Measurements from ENCODE around the gene CACNA1S. TPM values are rescaled to one million over a fixed set of nuclear protein-coding genes. Genes with fewer than 3 reads are reported as not detected.

The CACNA1S gene
- total RNA-seq, 2 donors from 2014 or later = not detected

DNA sequence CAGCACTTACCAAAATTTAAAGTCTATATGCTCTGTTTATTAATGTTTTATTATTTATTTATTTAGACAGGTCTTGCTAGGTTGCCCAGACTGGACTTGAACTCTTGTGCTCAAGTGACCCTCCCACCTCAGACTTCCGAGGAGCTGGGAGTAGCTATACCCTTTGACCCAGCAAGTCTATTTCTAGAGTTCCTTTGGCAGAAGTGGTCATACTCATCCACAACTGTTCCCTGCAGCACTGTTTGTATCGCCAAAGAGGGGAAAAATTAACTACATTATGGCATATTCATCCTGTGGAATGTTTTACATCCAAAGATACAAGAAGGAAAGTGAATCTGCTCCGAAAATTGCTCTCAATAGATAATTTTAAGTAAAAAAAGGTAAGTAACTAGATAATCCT is 28.5 kb downstream of the CACNA1S start:
- Mint-ChIP-seq H3K9me3 (no peaks in the 10 kb centered on the region), H3K36me3 (ENCODE audit: low read depth) (no peaks in the 10 kb centered on the region), H3K27ac (no peak overlapping the region), H3K4me3 (no peak overlapping the region), H3K4me1 (no peaks in the 10 kb centered on the region), H3K27me3 (no peaks in the 10 kb centered on the region)
- no peak for ATAC-seq (replicated peaks)

DNA sequence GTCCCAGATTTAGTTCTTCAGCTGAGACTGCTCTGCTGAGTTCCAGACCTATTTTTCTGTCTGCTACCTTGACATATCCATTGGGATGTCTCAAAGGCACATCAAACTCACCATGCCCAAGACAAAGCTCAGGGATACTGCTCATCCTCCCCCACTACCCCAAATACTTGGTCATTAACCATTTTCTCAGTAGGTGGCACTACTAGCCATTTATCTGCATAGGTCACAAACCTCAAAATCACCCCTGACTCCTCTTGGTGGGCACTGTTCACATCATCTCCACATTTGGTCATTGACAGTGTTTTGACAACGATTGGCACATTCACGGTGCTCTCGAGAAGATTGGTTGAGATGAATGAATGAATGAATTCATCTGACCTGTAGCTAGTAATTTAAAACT is 32.1 kb downstream of the CACNA1S start:
- Mint-ChIP-seq H3K36me3 (ENCODE audit: low read depth) (no peaks in the 10 kb centered on the region), H3K4me3 (no peak overlapping the region), H3K27ac (no peak overlapping the region), H3K4me1 (no peaks in the 10 kb centered on the region), H3K27me3 (no peaks in the 10 kb centered on the region), H3K9me3 (no peaks in the 10 kb centered on the region)
- no peak for ATAC-seq (replicated peaks)

- Mint-ChIP-seq H3K9me3 (no peaks in the 10 kb centered on the region), H3K27ac (no peak overlapping the region), H3K27me3 (no peaks in the 10 kb centered on the region), H3K36me3 (ENCODE audit: low read depth) (no peaks in the 10 kb centered on the region), H3K4me1 (no peaks in the 10 kb centered on the region), H3K4me3 (no peak overlapping the region)
- no peak for ATAC-seq (replicated peaks)
Observed at GRCh38 chr1:201077736-201078135, 34.5 kb downstream of the CACNA1S start.

DNA sequence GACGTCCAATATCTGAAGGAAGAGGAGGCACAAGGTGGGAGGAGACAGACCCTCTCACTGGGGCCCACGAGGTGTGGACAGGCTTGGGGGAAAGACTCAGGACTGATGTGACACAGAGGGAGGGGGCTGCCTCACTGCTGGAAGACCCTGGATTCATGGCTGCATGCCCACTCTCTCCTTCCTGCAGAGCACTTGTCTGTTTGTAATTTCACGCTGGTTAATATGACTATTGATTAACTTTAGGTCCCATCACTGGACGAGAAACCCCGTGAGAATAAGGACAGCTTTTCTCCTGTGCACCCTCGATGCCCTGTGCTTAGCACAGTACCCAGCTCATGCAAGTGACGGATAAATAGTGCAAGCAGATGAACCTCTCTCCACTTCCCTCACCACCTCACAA is 35.1 kb downstream of the CACNA1S start:
- H3K36me3 Mint-ChIP-seq (ENCODE audit: low read depth) = no peaks in the 10 kb centered on the region

GRCh38 chr1:201076092-201076491 is 36.1 kb downstream of the CACNA1S start:
- Mint-ChIP-seq H3K27me3 (no peaks in the 10 kb centered on the region), H3K36me3 (ENCODE audit: low read depth) (no peaks in the 10 kb centered on the region), H3K27ac (no peak overlapping the region), H3K9me3 (no peaks in the 10 kb centered on the region), H3K4me1 (no peaks in the 10 kb centered on the region), H3K4me3 (no peak overlapping the region)
- ATAC-seq (replicated peaks) = no peak

More for the DNA sequence above, 35.1 kb downstream of the CACNA1S start:
- Mint-ChIP-seq H3K4me1 (no peaks in the 10 kb centered on the region), H3K4me3 (no peak overlapping the region), H3K27me3 (no peaks in the 10 kb centered on the region), H3K9me3 (no peaks in the 10 kb centered on the region), H3K27ac (no peak overlapping the region)
- ATAC-seq (replicated peaks) = no peak

- Mint-ChIP-seq H3K27ac (no peak overlapping the region), H3K4me1 (no peaks in the 10 kb centered on the region), H3K36me3 (ENCODE audit: low read depth) (no peaks in the 10 kb centered on the region), H3K9me3 (no peaks in the 10 kb centered on the region), H3K27me3 (no peaks in the 10 kb centered on the region), H3K4me3 (no peak overlapping the region)
- no peak for ATAC-seq (replicated peaks)
Observed at GRCh38 chr1:201074018-201074417, 38.2 kb downstream of the CACNA1S start.

GRCh38 chr1:201072922-201073321 is 39.3 kb downstream of the CACNA1S start:
- Mint-ChIP-seq H3K9me3 (no peaks in the 10 kb centered on the region), H3K27ac (no peak overlapping the region), H3K4me1 (no peaks in the 10 kb centered on the region), H3K4me3 (no peak overlapping the region), H3K27me3 (no peaks in the 10 kb centered on the region), H3K36me3 (ENCODE audit: low read depth) (no peaks in the 10 kb centered on the region)
- no peak for ATAC-seq (replicated peaks)

GRCh38 chr1:201072149-201072548 is 40.1 kb downstream of the CACNA1S start:
- H3K4me1 Mint-ChIP-seq = no peaks in the 10 kb centered on the region
- no peaks in the 10 kb centered on the region for H3K9me3 Mint-ChIP-seq
- H3K27me3 Mint-ChIP-seq = no peaks in the 10 kb centered on the region
- H3K27ac Mint-ChIP-seq = no peak overlapping the region
- no peak for ATAC-seq (replicated peaks)
- no peaks in the 10 kb centered on the region for H3K36me3 Mint-ChIP-seq (ENCODE audit: low read depth)
- H3K4me3 Mint-ChIP-seq = no peak overlapping the region

- no peaks in the 10 kb centered on the region for H3K27me3 Mint-ChIP-seq
- no peak overlapping the region for H3K4me3 Mint-ChIP-seq
- H3K36me3 Mint-ChIP-seq (ENCODE audit: low read depth) = no peaks in the 10 kb centered on the region
- no peak overlapping the region for H3K27ac Mint-ChIP-seq
- H3K4me1 Mint-ChIP-seq = no peaks in the 10 kb centered on the region
- ATAC-seq (replicated peaks) = no peak
- H3K9me3 Mint-ChIP-seq = no peaks in the 10 kb centered on the region
Observed at GRCh38 chr1:201069636-201070035, 42.6 kb downstream of the CACNA1S start.

- Mint-ChIP-seq H3K4me1 (no peaks in the 10 kb centered on the region), H3K27ac (no peak overlapping the region), H3K4me3 (no peak overlapping the region), H3K9me3 (no peaks in the 10 kb centered on the region), H3K36me3 (ENCODE audit: low read depth) (no peaks in the 10 kb centered on the region), H3K27me3 (no peaks in the 10 kb centered on the region)
- ATAC-seq (replicated peaks) = no peak
Observed at GRCh38 chr1:201068976-201069375, 43.2 kb downstream of the CACNA1S start.

DNA sequence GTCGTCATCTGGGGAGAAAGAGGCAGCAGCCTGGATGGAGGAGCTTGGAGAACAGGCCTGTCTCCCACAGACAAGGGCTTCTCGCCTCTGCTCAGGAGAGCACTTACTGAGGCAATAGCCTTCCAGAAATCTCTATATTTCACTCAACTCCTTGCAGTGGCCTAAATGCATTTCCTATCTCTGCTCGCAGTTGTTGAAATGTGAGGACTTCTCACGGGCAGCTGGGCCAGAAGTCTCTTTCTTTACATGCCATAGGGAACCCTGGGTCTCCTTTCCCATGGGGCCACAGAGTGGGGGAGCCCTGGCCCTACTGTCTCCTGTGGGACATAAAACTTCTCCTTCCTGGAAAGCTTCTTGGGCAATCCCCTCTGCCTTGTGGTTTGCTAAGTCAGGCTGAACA is 45.2 kb downstream of the CACNA1S start:
- ATAC-seq (replicated peaks) = no peak
- Mint-ChIP-seq H3K9me3 (no peaks in the 10 kb centered on the region), H3K4me1 (no peaks in the 10 kb centered on the region), H3K4me3 (no peak overlapping the region), H3K27ac (no peak overlapping the region), H3K27me3 (no peaks in the 10 kb centered on the region), H3K36me3 (ENCODE audit: low read depth) (no peaks in the 10 kb centered on the region)

- H3K4me1 Mint-ChIP-seq = no peaks in the 10 kb centered on the region
- H3K36me3 Mint-ChIP-seq (ENCODE audit: low read depth) = no peaks in the 10 kb centered on the region
- H3K9me3 Mint-ChIP-seq = no peaks in the 10 kb centered on the region
- H3K27me3 Mint-ChIP-seq = no peaks in the 10 kb centered on the region
- H3K4me3 Mint-ChIP-seq = no peak overlapping the region
- no peak for ATAC-seq (replicated peaks)
- H3K27ac Mint-ChIP-seq = no peak overlapping the region
Observed at GRCh38 chr1:201065686-201066085, 46.5 kb downstream of the CACNA1S start.

- Mint-ChIP-seq H3K27ac (no peak overlapping the region), H3K27me3 (no peaks in the 10 kb centered on the region), H3K9me3 (no peaks in the 10 kb centered on the region), H3K36me3 (ENCODE audit: low read depth) (no peaks in the 10 kb centered on the region), H3K4me1 (no peaks in the 10 kb centered on the region), H3K4me3 (no peak overlapping the region)
- no peak for ATAC-seq (replicated peaks)
Observed at GRCh38 chr1:201064806-201065205, 47.4 kb downstream of the CACNA1S start.

- no peak overlapping the region for H3K4me3 Mint-ChIP-seq
- ATAC-seq (replicated peaks) = no peak
- no peaks in the 10 kb centered on the region for H3K36me3 Mint-ChIP-seq (ENCODE audit: low read depth)
- H3K9me3 Mint-ChIP-seq = no peaks in the 10 kb centered on the region
- H3K27me3 Mint-ChIP-seq = no peaks in the 10 kb centered on the region
- H3K4me1 Mint-ChIP-seq = peaks cover 2% of the 10 kb centered on the region
- H3K27ac Mint-ChIP-seq = no peak overlapping the region
Observed at GRCh38 chr1:201063145-201063544, 49.1 kb downstream of the CACNA1S start.

DNA sequence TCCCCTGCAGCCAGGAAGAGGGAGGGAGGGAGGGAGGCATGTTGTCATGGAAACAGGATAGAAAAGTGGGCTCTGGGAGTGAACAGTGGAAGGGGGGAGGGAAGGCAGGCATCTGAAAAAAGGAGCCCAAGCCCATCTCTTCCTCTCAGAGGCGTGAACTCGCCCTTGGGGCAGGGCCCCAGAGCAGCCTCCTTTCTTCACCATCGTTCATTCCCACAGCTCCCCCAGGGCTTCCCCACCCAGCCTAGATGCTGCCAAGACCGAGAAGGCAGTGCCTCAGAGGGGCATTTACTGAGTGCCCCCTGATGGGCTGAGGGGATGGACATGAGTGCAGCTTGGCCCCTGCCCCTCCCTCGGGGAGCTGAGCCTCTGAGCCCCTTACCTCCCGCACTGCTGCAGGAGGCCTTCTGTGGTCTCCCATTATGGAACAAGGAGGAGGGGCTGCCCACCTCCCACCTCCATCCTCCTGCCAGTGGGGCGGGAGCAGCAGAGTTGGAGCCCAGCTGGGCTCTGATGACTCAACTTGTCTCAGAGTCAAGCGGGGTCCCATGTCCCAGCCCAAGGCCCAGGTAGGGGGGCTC is 49.6 kb downstream of the CACNA1S start:
- no peak for ATAC-seq (replicated peaks)
- no peaks in the 10 kb centered on the region for H3K9me3 Mint-ChIP-seq
- H3K27ac Mint-ChIP-seq = no peak overlapping the region
- H3K36me3 Mint-ChIP-seq (ENCODE audit: low read depth) = no peaks in the 10 kb centered on the region
- H3K4me1 Mint-ChIP-seq = peaks cover 6% of the 10 kb centered on the region
- no peaks in the 10 kb centered on the region for H3K27me3 Mint-ChIP-seq
- H3K4me3 Mint-ChIP-seq = no peak overlapping the region

GRCh38 chr1:201061886-201062285 is 50.3 kb downstream of the CACNA1S start:
- Mint-ChIP-seq H3K27me3 (no peaks in the 10 kb centered on the region), H3K27ac (no peak overlapping the region), H3K4me3 (no peak overlapping the region), H3K4me1 (peaks cover 13% of the 10 kb centered on the region), H3K36me3 (ENCODE audit: low read depth) (no peaks in the 10 kb centered on the region), H3K9me3 (no peaks in the 10 kb centered on the region)
- no peak for ATAC-seq (replicated peaks)
